ENCODE results near the gene MINDY4. TPM values are rescaled to one million over a fixed set of nuclear protein-coding genes. Genes with fewer than 3 reads are reported as not detected.

Gene MINDY4
- total and polyA plus RNA-seq, 2 of the 13 experiments (the other 11 are each of a cell fraction or from before 2014, with no cell fraction given): not detected

- Histone ChIP-seq H2AFZ (ENCODE audit: low read length) (no peak overlapping the region), H3K27me3 (ENCODE audit: control insufficient read depth in 1 of 2, insufficient read depth in 2 of 2, low read length in 2 of 2) (peaks cover 0 to 21% of the 10 kb centered on the region in 2 experiments; a peak in 2 of 5 replicates), H3K79me2 (ENCODE audit: insufficient read depth, low read length) (no peaks in the 10 kb centered on the region), H3K9ac (ENCODE audit: insufficient read depth, low read depth, low read length) (no peak overlapping the region), H3K27ac (ENCODE audit: extremely low read length, insufficient read depth, low read length) (no peak overlapping the region), H3K4me3 (replicated peaks in 1 of 3; ENCODE audit: insufficient read depth in 1 of 3, low read depth in 2 of 3, low read length in 3 of 3) (no peak overlapping the region), H3K4me2 (ENCODE audit: low read depth, low read length) (no peak overlapping the region), H4K20me1 (ENCODE audit: insufficient read depth, low read length) (no peaks in the 10 kb centered on the region), H3K9me3 (ENCODE audit: low read length) (no peaks in the 10 kb centered on the region), H3K4me1 (ENCODE audit: insufficient read depth, low read length) (no peaks in the 10 kb centered on the region), H3K36me3 (replicated peaks in 1 of 2; ENCODE audit: control insufficient read depth in 1 of 2, insufficient read depth in 2 of 2, low read length in 2 of 2) (no peaks in the 10 kb centered on the region)
- FAIRE-seq (no peak), ATAC-seq (peak; percentile 52), DNase-seq (ENCODE audit: low spot score) (no peak)
- ChIA-PET POLR2A (no interaction called here), CTCF (ENCODE audit: low intra/inter-chr PET ratio, low total read pairs) (no interaction called here)
- BruUV-seq (replicated peaks): no TSS peak
- in situ Hi-C loops (cut with HindIII; ENCODE audit: extremely low pct_ligation_motif_present, low pct_unique_long_range_greater_than_20kb): no loop called here
- intact Hi-C loops (cut with micrococcal nuclease; ENCODE audit: unreplicated experiment): loop anchor here (10.0 kb wide), 1 partner anchor 199 kb away; no protein-coding TSS in a partner anchor
- 23% methylated on average over 7 of the region's 8 CpGs for WGBS (ENCODE audit: low lambda C conversion rate)
- no peak for TF ChIP-seq SOX6 (IDR thresholded peaks at IDR 0.05)
- no peak for TF ChIP-seq SOX6 (CRISPR knock-in tag; IDR thresholded peaks at IDR 0.05)
- TF ChIP-seq ZNF660 (CRISPR knock-in tag; IDR thresholded peaks at IDR 0.05; ENCODE audit: borderline replicate concordance, low read depth): no peak
- no peak for TF ChIP-seq JARID2 (CRISPR knock-in tag; IDR thresholded peaks at IDR 0.05; ENCODE audit: insufficient replicate concordance)
- TF ChIP-seq ZNF224 (CRISPR knock-in tag; IDR thresholded peaks at IDR 0.05): no peak
- TF ChIP-seq CTCF (CRISPR knock-in tag; IDR thresholded peaks at IDR 0.05): peak; percentile 56
- TF ChIP-seq ETS1 (CRISPR knock-in tag; IDR thresholded peaks at IDR 0.05): no peak
- TF ChIP-seq FOXP4 (CRISPR knock-in tag; IDR thresholded peaks at IDR 0.05): no peak
- no peak for TF ChIP-seq ZNF501 (CRISPR knock-in tag; IDR thresholded peaks at IDR 0.05)
- no peak for TF ChIP-seq PTBP1 (IDR thresholded peaks at IDR 0.05; ENCODE audit: low read depth, low read length, poor library complexity, severe bottlenecking)
- peak; percentile 29; the same call in 1 of the 2 replicates for TF ChIP-seq STAG1 (CRISPR knock-in tag; IDR thresholded peaks at IDR 0.05)
These were observed 27.7 kb upstream of the MINDY4 start for GRCh38 chr7:30743371-30744074.

Data from HepG2 (cell line).